ENCODE results near the gene RALBP1.
A peak's percentile ranks its signal among the peaks of the same experiment; 100 is the strongest.

RALBP1 gene

DNA sequence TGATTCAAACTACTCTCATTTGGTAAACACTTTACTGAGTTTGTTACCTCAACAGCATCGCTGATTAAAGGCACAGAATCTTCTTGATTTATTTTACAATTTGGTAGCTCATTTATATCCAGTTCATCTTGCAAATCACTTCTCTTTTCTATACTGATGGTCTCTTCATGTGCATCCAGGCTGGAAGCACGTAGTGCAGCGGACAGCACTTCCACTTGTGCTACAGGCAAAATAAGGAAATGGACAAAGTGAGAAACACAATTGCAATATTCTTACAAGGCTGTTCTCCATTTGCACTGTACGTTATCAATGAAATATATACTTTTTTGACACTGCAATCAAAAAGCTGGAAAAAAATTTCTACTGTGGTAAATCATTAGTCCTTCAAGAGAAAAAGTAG lies 88.0 kb downstream of the RALBP1 start:
- TF ChIP-seq, protein P1, sequence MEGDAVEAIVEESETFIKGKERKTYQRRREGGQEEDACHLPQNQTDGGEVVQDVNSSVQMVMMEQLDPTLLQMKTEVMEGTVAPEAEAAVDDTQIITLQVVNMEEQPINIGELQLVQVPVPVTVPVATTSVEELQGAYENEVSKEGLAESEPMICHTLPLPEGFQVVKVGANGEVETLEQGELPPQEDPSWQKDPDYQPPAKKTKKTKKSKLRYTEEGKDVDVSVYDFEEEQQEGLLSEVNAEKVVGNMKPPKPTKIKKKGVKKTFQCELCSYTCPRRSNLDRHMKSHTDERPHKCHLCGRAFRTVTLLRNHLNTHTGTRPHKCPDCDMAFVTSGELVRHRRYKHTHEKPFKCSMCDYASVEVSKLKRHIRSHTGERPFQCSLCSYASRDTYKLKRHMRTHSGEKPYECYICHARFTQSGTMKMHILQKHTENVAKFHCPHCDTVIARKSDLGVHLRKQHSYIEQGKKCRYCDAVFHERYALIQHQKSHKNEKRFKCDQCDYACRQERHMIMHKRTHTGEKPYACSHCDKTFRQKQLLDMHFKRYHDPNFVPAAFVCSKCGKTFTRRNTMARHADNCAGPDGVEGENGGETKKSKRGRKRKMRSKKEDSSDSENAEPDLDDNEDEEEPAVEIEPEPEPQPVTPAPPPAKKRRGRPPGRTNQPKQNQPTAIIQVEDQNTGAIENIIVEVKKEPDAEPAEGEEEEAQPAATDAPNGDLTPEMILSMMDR (IDR thresholded peaks at IDR 0.05; ENCODE audit: low read depth, low read length, missing control alignments): no peak
- in situ Hi-C loops (cut with HindIII; ENCODE audit: low sequenced_read_pairs): no loop called here
- DNase-seq (ENCODE audit: low read depth): no peak
- H3K4me3 ChIP-seq (ENCODE audit: low read depth, low read length): no peak overlapping the region

DNA sequence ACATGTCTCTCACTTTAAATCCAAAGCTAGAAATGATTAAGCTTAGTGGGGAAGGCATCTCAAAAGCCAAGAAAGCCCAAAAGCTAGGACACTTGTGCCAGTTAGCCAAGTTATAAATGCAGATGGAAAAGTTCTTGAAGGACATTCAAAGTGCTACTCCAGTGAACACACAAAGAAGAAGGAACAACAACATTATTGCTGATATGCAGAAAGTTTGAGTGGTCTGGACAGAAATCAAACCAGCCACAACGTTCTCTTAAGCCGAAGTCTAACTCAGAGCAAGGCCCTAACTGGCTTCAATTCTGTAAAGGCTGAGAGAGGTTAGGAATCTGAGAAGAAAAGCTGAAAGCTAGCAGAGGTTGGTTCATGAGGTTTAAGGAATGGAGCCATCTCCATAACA lies 90.1 kb downstream of the RALBP1 start:
- TF ChIP-seq, protein P1 (IDR thresholded peaks at IDR 0.05; ENCODE audit: low read depth, low read length, missing control alignments): no peak
- DNase-seq (ENCODE audit: low read depth): peak; percentile 6
- H3K4me3 ChIP-seq (ENCODE audit: low read depth, low read length): no peak overlapping the region
- in situ Hi-C loops (cut with HindIII; ENCODE audit: low sequenced_read_pairs): no loop called here

DNA sequence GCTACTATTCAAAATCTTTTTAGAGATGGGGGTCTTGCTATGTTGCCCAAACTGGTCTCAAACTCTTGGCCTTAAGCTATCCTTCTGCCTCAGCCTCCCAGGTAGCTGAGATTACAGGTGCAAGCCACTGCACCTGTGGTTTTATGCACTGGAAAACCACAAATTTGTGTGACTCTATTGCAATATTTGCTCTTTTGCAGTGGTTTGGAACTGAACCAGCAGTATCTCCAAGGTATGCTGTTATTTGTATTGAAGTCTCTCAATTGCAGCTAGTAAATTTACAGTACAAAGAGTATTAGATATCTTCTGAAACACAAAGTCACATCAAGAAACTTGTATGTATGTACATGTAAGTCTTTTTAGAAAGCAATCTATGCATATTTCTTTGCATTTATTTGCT lies 92.9 kb downstream of the RALBP1 start:
- in situ Hi-C loops (cut with HindIII; ENCODE audit: low sequenced_read_pairs): no loop called here
- TF ChIP-seq, protein P1 (IDR thresholded peaks at IDR 0.05; ENCODE audit: low read depth, low read length, missing control alignments): no peak
- H3K4me3 ChIP-seq (ENCODE audit: low read depth, low read length): no peak overlapping the region
- no peak for DNase-seq (ENCODE audit: low read depth)

DNA sequence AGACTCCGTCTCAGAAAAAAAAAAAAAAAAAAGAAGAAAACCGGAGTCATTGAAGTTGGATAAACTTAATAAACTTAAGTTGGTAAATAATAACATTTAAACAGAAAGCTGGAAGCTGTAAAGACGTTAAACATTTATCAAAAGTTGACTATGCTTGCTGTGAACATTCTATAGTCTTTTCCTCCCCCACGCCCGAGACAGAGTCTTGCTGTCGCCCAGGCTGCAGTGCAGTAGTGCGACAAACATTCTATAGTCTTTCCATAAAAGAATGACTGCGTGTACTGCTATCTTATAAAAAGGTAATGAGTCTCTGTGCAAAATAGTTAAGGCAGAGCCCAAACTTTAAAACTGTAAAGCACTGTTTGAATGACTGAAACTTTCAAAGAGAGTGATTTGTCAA lies 93.9 kb downstream of the RALBP1 start:
- no peak for DNase-seq (ENCODE audit: low read depth)
- TF ChIP-seq, protein P1 (IDR thresholded peaks at IDR 0.05; ENCODE audit: low read depth, low read length, missing control alignments): no peak
- no peak overlapping the region for H3K4me3 ChIP-seq (ENCODE audit: low read depth, low read length)
- in situ Hi-C loops (cut with HindIII; ENCODE audit: low sequenced_read_pairs): no loop called here

DNA sequence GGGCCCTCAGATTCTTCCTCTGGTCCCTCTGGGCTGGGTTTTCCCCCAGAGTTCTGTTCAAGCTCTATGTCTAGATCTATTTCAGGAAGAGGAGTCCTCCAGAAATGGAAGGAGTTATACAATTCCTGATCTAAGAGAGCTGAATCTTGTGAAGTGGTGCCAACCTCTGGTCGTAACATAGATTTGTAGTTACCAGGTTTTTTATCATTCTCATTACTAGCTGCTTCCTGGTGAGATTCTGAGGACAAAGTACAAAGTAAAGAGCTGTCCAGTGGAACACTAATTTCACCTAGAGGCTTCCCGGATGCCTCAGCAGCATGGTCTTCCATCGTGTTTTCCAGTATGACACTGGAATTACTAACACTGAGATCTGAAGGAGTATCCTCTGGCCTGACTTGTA lies 94.9 kb downstream of the RALBP1 start:
- in situ Hi-C loops (cut with HindIII; ENCODE audit: low sequenced_read_pairs): no loop called here
- no peak overlapping the region for H3K4me3 ChIP-seq (ENCODE audit: low read depth, low read length)
- DNase-seq (ENCODE audit: low read depth): no peak
- TF ChIP-seq, protein P1 (IDR thresholded peaks at IDR 0.05; ENCODE audit: low read depth, low read length, missing control alignments): no peak

DNA sequence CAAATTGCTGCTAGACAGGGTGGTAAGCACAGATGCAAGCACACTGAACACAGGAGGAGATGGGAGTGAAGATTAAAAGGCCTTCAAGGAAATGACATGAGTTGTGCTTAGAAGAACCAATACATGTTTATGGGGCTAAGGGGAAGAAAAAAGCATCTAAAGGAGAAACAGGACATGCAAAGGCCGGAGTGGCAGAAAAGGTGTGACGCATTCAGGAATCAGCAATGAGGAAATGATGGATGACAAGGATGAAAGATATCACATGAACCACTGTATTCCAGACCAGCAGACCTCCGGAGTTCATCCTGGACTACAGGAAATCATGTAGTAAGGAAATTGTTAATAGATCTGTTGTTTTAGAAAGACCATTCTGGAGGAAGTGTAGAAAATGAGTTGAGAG lies 96.2 kb downstream of the RALBP1 start:
- no peak for DNase-seq (ENCODE audit: low read depth)
- no peak overlapping the region for H3K4me3 ChIP-seq (ENCODE audit: low read depth, low read length)
- in situ Hi-C loops (cut with HindIII; ENCODE audit: low sequenced_read_pairs): no loop called here
- TF ChIP-seq, protein P1 (IDR thresholded peaks at IDR 0.05; ENCODE audit: low read depth, low read length, missing control alignments): no peak

Measured in astrocyte of the cerebellum (primary cell).